ENCODE measurements around the gene FLVCR2.

GRCh38 chr14:75535164-75535898 lies 43.1 kb upstream of the FLVCR2 start:
- TF ChIP-seq EZH2 (IDR thresholded peaks at IDR 0.05) (no peak), POLR2AphosphoS5 (IDR thresholded peaks at IDR 0.05; ENCODE audit: borderline replicate concordance, low read depth, low read length) (no peak), FOXP2 (optimal IDR thresholded peaks at IDR 0.05; ENCODE audit: control extremely low read depth, extremely low read length, insufficient read depth) (no peak)

Measured in SK-N-MC (cell line).